AG04449 (cell line): ENCODE data around the gene FAT4.

Source experiments
- CTCF ChIA-PET: fragments of 350-600 bp; formaldehyde crosslinking; extraction: SDS; loops from one replicate; lab custom pipeline; 2021; ENCODE audit warnings: antibody characterized with exemption; lab: Yijun Ruan, JAX
- POLR2A ChIA-PET: fragments of 400-600, 350-600 bp; formaldehyde crosslinking; extraction: SDS; loops from one replicate; lab custom pipeline; 2020; ENCODE audit warnings: antibody characterized with exemption, inconsistent platforms; lab: Yijun Ruan, JAX
- DNase-seq: peaks from one replicate; pipeline ENCODE4 v3.0.0-alpha.2; 2010; ENCODE audit warnings: low read depth, low spot score
- H3K4me3 ChIP-seq: 2 replicates; pipeline ENCODE4 v1.5.1; 2011; ENCODE audit warnings: low read depth, mild to moderate bottlenecking, control low read depth, low read length
- TF ChIP-seq, protein P1 (sequence below): IDR thresholded peaks from one replicate; pipeline ENCODE4 v1.5.1; 2011; ENCODE audit warnings: mild to moderate bottlenecking, moderate library complexity, low read length, control low read depth, inconsistent platforms; ENCODE audit not compliant: insufficient read depth; ENCODE audit errors: missing control alignments

FAT4 gene, protein sequence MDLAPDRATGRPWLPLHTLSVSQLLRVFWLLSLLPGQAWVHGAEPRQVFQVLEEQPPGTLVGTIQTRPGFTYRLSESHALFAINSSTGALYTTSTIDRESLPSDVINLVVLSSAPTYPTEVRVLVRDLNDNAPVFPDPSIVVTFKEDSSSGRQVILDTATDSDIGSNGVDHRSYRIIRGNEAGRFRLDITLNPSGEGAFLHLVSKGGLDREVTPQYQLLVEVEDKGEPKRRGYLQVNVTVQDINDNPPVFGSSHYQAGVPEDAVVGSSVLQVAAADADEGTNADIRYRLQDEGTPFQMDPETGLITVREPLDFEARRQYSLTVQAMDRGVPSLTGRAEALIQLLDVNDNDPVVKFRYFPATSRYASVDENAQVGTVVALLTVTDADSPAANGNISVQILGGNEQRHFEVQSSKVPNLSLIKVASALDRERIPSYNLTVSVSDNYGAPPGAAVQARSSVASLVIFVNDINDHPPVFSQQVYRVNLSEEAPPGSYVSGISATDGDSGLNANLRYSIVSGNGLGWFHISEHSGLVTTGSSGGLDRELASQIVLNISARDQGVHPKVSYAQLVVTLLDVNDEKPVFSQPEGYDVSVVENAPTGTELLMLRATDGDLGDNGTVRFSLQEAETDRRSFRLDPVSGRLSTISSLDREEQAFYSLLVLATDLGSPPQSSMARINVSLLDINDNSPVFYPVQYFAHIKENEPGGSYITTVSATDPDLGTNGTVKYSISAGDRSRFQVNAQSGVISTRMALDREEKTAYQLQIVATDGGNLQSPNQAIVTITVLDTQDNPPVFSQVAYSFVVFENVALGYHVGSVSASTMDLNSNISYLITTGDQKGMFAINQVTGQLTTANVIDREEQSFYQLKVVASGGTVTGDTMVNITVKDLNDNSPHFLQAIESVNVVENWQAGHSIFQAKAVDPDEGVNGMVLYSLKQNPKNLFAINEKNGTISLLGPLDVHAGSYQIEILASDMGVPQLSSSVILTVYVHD (N-terminal part only)

DNA sequence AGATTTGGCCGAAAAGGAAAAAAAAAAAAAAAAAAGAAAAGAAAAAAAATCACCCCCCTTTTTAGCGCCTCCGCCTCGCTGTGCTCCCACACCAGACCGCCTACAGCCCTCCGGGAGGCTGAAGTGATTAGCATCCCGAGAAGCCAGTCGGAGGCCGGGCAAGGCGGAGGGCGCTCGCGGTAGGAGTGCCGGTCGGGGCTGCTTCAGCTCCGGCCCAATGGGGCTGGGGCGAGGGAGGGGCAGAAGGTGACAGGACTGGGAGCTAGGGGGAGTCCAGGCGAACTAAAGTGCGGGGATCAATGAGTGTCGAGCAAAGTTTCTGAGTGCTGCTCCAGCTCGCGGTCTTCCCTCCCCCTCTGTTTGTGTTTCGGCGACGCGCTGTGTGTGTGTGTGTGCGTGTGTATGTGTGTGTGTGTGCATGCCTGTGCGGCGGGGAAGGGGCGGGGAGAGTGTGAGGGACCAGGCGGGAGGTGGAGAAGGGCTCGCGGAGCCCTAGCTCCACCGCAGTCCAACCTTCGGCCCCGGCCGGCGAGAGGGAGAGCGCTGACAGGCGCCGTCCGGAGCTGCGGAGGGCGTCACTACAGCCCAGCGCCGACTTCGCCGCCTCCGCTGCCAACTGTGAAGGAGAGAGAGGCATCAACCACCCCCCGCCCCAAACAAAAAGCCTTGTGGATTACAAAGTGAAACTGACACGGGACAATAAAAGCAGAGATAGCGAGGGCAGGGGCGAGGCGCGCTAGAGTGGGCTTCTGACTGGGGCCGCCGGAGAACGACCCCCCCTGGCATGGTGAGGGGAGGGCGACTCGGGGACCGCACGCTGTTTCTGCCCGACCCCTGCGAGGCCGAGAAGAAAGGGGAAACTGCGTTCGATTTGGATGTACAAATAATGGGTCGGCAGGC lies at the start of gene FAT4:
FAT4 (plus strand) TSS at position 280 of the 900 bp plus-strand sequence. CDS start 1,457 bp downstream, outside the sequence.
- DNase-seq: peak; percentile 90
- H3K4me3 ChIP-seq: peak within 1 kb of the TSS; percentile 90
- TF ChIP-seq, protein P1, sequence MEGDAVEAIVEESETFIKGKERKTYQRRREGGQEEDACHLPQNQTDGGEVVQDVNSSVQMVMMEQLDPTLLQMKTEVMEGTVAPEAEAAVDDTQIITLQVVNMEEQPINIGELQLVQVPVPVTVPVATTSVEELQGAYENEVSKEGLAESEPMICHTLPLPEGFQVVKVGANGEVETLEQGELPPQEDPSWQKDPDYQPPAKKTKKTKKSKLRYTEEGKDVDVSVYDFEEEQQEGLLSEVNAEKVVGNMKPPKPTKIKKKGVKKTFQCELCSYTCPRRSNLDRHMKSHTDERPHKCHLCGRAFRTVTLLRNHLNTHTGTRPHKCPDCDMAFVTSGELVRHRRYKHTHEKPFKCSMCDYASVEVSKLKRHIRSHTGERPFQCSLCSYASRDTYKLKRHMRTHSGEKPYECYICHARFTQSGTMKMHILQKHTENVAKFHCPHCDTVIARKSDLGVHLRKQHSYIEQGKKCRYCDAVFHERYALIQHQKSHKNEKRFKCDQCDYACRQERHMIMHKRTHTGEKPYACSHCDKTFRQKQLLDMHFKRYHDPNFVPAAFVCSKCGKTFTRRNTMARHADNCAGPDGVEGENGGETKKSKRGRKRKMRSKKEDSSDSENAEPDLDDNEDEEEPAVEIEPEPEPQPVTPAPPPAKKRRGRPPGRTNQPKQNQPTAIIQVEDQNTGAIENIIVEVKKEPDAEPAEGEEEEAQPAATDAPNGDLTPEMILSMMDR: peak; percentile 1
- ChIA-PET CTCF (interaction anchor here (0.6 to 2.6 kb wide), 24 partner anchors 7 to 1276 kb away, joined by 3 to 14 read pairs (median 3); no protein-coding TSS in a partner anchor), POLR2A (interaction anchor here (0.6 to 1.3 kb wide), 5 partner anchors 9 to 578 kb away, joined by 3 to 4 read pairs (median 3); no protein-coding TSS in a partner anchor)

DNA sequence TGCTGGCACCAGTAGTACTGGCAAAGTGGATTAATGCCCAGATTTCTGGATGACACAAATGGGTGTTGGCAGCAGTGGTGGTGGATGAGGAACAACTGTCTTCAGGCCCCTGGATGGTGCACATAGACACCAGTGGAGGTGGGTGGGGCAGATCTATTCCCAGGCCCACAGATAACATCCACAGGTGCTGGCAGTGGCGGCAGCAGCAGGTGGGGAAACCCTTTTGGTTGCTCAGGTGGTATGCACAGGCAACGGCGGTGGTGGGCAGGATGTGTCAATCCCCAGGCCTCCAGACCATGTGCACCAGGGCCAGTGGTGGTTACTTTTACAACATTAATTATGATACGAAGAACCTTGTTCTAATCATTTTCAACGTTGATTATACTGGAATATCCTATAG lies 48.9 kb upstream of the FAT4 start:
- ChIA-PET CTCF (interaction anchor here (0.8 to 1.8 kb wide), 2 partner anchors 18 to 932 kb away, joined by 3 to 8 read pairs; no protein-coding TSS in a partner anchor), POLR2A (no interaction called here)
- TF ChIP-seq, protein P1: no peak
- no peak for DNase-seq
- H3K4me3 ChIP-seq: no peak overlapping the region

DNA sequence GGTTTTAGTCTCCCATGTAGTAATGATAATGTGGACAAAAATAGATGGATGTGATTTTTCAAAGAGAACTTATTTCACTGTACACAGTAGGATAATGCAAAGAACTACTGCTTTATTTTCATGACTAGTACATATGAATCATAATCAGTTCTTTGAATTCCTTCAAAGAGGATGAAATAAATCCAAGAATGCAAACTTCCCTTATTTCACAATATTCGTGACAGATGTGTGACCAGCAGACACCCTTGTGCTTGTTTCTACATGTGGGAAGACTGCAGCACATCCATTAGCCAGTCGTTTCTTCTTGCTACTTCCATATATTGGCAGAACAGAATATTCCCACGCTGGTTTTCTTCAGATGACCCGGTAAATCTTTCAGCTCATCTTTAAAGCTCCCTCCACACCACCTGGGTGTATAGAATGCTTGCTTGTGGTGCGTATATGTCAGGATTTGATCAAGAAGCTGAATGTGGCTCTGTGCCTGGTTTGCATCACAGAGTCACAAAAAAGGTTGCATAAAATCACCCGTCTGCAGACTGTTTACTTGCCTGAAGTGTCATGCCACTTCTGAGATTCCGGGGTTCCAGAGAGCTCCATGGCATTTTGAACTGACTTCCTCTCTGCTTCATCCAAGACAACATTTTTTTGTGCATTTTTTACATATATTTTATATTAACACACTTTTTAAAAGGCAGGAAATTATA lies 47.7 kb upstream of the FAT4 start:
- TF ChIP-seq, protein P1: no peak
- CTCF ChIA-PET: interaction anchor here (0.6 to 1.8 kb wide), 4 partner anchors 12 to 933 kb away, joined by 3 to 8 read pairs (median 4); no protein-coding TSS in a partner anchor
- POLR2A ChIA-PET: no interaction called here
- peak; percentile 65 for DNase-seq
- H3K4me3 ChIP-seq: no peak overlapping the region

DNA sequence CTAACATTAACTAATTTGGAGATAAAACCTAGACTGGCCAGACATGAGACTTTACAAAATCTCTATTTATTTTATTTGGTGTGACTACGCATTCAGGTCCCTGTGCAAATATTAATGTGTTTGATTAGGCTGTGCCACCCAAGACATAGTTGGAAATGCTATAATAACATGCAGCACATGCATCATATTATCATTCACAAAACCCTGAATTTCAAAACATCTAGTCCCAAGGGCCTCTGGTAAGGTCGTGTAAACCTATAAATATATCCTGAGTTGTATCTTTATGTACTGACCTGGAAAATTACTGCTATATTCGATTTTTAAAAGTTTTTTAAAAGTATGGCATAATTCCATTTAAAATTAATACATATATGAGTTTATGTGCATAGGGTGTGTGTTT lies 47.1 kb upstream of the FAT4 start:
- TF ChIP-seq, protein P1: no peak
- CTCF ChIA-PET: interaction anchor here (1.0 to 1.8 kb wide), 2 partner anchors 12 to 934 kb away, joined by 3 to 8 read pairs; no protein-coding TSS in a partner anchor
- POLR2A ChIA-PET: no interaction called here
- H3K4me3 ChIP-seq: no peak overlapping the region
- DNase-seq: no peak

- TF ChIP-seq, protein P1: no peak
Measured at GRCh38 chr4:125268068-125268755, 46.5 kb upstream of the FAT4 start.

More at GRCh38 chr4:125268068-125268755, 46.5 kb upstream of the FAT4 start:
- DNase-seq: no peak
- ChIA-PET CTCF (interaction anchor here (1.0 kb wide), 1 partner anchor 11 kb away, joined by 3 read pairs; no protein-coding TSS in a partner anchor), POLR2A (no interaction called here)
- H3K4me3 ChIP-seq: no peak overlapping the region
